ENCODE measurements around the gene CCDC39. TPM values are rescaled to one million over a fixed set of nuclear protein-coding genes. Genes with fewer than 3 reads are reported as not detected.

CCDC39 gene
- total and polyA plus RNA-seq, 2 of the 13 experiments (the other 11 are each of a cell fraction or from before 2014, with no cell fraction given) = not detected

DNA sequence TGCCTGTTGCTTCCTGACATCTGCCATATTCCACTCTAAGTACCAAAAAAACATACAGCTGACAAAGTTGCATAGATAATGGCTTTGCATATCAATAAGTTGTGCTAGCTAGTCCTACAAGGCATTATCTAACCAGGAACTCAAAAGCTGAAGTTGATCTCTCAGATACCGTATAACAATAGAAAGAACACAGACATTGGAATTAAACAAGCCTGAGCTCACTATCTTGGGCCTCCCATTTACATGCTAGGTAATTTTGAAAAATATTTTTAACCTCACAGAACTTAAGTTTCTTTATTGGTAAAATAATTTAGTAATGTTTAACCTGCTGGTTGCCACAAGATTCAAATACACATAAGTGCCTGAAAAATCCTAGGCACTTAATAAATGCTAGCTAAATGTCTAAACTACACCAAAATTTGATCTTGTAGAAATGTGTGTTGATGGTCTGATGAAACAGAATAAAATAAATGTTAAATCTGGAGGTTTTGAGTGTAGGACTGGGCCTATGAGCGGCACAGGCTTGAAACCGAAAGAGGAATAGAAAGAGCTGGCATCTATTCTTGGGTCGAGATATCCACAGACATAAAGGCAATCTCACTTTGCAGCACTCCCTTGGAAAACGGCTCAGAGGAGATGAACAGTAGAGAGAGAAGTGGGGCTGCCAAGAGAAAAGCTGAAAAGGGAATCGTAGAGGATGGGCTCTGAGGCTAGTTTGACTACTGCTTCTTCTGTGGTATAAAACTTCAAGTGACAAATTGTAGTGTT, 107.3 kb downstream of the CCDC39 start (continued):
- TF ChIP-seq, protein P1, sequence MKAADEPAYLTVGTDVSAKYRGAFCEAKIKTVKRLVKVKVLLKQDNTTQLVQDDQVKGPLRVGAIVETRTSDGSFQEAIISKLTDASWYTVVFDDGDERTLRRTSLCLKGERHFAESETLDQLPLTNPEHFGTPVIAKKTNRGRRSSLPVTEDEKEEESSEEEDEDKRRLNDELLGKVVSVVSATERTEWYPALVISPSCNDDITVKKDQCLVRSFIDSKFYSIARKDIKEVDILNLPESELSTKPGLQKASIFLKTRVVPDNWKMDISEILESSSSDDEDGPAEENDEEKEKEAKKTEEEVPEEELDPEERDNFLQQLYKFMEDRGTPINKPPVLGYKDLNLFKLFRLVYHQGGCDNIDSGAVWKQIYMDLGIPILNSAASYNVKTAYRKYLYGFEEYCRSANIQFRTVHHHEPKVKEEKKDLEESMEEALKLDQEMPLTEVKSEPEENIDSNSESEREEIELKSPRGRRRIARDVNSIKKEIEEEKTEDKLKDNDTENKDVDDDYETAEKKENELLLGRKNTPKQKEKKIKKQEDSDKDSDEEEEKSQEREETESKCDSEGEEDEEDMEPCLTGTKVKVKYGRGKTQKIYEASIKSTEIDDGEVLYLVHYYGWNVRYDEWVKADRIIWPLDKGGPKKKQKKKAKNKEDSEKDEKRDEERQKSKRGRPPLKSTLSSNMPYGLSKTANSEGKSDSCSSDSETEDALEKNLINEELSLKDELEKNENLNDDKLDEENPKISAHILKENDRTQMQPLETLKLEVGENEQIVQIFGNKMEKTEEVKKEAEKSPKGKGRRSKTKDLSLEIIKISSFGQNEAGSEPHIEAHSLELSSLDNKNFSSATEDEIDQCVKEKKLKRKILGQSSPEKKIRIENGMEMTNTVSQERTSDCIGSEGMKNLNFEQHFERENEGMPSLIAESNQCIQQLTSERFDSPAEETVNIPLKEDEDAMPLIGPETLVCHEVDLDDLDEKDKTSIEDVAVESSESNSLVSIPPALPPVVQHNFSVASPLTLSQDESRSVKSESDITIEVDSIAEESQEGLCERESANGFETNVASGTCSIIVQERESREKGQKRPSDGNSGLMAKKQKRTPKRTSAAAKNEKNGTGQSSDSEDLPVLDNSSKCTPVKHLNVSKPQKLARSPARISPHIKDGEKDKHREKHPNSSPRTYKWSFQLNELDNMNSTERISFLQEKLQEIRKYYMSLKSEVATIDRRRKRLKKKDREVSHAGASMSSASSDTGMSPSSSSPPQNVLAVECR (CRISPR knock-in tag; IDR thresholded peaks at IDR 0.05; ENCODE audit: borderline replicate concordance) = no peak
- TF ChIP-seq TP53 (CRISPR knock-in tag; conservative IDR thresholded peaks at IDR 0.05) (no peak), ZNF703 (CRISPR knock-in tag; IDR thresholded peaks at IDR 0.05; ENCODE audit: borderline replicate concordance) (no peak), ZFP36L2 (CRISPR knock-in tag; IDR thresholded peaks at IDR 0.05) (no peak), GZF1 (CRISPR knock-in tag; IDR thresholded peaks at IDR 0.05) (no peak), ZNF282 (IDR thresholded peaks at IDR 0.05; ENCODE audit: partially characterized antibody) (no peak), ZNF782 (CRISPR knock-in tag; IDR thresholded peaks at IDR 0.05; ENCODE audit: borderline replicate concordance) (no peak), MLLT10 (CRISPR knock-in tag; IDR thresholded peaks at IDR 0.05) (no peak)
- TF ChIP-seq, protein P2, sequence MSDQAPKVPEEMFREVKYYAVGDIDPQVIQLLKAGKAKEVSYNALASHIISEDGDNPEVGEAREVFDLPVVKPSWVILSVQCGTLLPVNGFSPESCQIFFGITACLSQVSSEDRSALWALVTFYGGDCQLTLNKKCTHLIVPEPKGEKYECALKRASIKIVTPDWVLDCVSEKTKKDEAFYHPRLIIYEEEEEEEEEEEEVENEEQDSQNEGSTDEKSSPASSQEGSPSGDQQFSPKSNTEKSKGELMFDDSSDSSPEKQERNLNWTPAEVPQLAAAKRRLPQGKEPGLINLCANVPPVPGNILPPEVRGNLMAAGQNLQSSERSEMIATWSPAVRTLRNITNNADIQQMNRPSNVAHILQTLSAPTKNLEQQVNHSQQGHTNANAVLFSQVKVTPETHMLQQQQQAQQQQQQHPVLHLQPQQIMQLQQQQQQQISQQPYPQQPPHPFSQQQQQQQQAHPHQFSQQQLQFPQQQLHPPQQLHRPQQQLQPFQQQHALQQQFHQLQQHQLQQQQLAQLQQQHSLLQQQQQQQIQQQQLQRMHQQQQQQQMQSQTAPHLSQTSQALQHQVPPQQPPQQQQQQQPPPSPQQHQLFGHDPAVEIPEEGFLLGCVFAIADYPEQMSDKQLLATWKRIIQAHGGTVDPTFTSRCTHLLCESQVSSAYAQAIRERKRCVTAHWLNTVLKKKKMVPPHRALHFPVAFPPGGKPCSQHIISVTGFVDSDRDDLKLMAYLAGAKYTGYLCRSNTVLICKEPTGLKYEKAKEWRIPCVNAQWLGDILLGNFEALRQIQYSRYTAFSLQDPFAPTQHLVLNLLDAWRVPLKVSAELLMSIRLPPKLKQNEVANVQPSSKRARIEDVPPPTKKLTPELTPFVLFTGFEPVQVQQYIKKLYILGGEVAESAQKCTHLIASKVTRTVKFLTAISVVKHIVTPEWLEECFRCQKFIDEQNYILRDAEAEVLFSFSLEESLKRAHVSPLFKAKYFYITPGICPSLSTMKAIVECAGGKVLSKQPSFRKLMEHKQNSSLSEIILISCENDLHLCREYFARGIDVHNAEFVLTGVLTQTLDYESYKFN (CRISPR knock-in tag; conservative IDR thresholded peaks at IDR 0.05) = no peak
- TF ChIP-seq, protein P3, sequence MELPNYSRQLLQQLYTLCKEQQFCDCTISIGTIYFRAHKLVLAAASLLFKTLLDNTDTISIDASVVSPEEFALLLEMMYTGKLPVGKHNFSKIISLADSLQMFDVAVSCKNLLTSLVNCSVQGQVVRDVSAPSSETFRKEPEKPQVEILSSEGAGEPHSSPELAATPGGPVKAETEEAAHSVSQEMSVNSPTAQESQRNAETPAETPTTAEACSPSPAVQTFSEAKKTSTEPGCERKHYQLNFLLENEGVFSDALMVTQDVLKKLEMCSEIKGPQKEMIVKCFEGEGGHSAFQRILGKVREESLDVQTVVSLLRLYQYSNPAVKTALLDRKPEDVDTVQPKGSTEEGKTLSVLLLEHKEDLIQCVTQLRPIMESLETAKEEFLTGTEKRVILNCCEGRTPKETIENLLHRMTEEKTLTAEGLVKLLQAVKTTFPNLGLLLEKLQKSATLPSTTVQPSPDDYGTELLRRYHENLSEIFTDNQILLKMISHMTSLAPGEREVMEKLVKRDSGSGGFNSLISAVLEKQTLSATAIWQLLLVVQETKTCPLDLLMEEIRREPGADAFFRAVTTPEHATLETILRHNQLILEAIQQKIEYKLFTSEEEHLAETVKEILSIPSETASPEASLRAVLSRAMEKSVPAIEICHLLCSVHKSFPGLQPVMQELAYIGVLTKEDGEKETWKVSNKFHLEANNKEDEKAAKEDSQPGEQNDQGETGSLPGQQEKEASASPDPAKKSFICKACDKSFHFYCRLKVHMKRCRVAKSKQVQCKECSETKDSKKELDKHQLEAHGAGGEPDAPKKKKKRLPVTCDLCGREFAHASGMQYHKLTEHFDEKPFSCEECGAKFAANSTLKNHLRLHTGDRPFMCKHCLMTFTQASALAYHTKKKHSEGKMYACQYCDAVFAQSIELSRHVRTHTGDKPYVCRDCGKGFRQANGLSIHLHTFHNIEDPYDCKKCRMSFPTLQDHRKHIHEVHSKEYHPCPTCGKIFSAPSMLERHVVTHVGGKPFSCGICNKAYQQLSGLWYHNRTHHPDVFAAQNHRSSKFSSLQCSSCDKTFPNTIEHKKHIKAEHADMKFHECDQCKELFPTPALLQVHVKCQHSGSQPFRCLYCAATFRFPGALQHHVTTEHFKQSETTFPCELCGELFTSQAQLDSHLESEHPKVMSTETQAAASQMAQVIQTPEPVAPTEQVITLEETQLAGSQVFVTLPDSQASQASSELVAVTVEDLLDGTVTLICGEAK (IDR thresholded peaks at IDR 0.05) = no peak
- TF ChIP-seq, protein P3 (CRISPR knock-in tag; IDR thresholded peaks at IDR 0.05) = no peak
- TF ChIP-seq, protein P4, sequence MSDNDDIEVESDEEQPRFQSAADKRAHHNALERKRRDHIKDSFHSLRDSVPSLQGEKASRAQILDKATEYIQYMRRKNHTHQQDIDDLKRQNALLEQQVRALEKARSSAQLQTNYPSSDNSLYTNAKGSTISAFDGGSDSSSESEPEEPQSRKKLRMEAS (IDR thresholded peaks at IDR 0.05) = no peak

Measured in HepG2 (cell line).